ENCODE data around the gene RTRAF.

Gene RTRAF

DNA sequence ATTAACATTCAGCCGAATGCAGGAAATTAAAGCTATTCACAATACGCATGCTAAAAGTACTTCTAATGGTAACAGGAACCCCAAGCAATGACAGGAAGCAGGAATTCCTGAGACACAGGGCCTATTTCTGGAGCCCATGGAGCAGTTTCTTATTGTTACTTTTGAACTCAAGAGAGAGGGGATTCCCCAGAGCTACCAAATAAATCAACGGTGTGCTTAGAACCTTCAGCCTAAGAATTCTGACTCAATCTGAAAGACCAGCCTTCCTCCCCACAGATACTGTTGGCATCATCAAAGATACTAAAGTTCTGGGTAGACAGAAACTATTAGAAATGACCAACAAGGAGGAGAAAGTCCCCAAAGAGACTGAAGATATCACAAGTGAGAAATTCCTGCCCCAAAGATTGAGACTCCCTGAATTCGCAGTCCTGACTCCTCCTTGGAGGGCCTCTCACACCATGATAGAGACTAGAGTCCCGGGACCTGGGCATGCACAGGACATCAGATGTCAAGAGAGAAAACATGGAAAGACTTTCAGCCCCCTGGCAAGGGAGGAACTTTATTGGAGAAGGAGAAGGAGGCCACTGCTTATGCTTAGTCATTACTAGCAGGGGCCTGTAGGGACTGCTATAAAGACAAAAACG is 32.7 kb downstream of the RTRAF start:
- no peak for DNase-seq

DNA sequence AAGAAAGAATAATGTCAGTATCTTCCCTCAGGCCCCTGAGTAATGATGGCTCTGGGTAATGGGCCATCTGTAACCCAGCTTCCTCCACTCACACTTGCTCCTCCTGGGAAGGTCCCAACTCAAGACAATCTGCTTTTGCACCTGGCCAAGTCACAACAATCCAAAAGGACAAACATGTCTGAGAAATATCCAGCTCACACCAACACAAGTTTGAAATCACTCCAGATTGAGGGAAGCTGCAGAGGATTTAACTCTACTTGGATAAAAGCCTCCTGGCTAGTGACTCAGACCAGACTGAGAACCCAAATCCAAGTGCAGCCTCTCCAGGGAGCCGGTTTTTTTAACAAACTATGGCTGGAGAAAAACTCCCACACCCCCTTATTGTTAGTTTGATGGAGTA is 34.2 kb downstream of the RTRAF start:
- DNase-seq: no peak

DNA sequence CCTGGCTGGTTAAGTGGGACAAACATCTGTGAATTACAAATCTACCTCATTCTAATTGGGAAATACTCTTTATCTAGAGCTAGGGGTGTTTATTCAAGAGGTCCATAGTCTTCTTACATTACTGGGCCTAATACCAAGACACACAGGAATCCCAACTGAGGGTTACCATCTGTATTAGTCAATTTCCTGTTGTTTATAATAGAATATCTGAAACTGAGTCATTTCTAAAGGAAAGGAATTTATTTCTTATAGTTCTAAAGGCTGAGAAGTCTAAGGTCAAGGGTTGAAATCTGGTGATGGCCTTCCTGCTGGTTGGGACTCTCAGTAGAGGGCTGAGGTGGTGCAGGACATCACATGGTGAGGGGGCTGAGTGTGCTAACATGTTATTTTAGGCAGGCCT is 36.0 kb downstream of the RTRAF start:
- no peak for DNase-seq

DNA sequence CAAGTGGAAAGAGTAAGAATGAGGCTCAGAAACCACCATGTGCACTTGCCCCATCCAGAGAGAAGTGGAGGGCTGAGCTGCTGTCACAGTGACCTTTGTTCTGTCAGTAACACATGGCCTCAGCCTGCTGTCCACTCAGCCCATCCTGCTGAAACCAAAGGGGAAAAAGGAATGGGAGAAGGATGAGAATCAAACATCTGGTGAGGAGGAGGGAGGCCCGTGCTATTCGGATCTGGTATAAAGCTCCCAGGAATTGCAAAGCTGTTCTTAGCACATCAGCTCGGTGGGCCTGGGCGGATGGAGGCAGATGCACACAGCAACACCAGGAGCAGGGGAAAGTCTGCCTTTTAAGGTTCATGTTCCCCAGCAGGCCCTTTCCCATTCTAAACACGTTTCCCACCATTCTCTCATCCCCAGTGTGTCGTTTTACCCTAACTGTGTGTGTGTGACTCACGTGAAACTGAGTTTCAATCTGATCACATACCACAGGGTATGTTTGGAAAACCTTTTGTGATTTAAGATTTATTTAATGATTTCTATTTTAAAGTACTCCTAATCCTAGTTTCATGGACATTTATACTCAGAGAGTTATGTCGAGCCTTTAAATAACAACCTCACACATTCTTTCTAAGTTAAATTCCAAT is 36.8 kb downstream of the RTRAF start:
- no peak for DNase-seq

DNA sequence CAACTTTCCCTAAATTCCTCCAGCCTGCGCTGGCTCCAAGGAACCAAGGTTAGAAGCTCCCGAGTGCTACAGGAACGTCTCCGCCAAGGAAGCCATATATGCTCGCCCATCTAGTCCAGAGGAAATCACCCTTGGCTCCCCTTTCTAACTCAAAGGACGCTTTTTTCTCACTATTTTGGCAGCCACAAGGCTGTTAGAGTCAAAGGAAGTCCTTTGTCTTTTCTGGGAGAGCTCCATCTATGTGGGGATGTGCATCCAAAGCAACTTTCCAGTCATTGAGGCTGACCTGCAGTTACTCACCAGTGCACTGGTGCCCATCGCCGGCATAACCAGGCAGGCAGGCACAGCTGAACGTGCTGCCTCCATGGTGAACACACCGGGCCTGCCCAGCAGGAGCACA is 37.6 kb downstream of the RTRAF start:
- DNase-seq: no peak

DNA sequence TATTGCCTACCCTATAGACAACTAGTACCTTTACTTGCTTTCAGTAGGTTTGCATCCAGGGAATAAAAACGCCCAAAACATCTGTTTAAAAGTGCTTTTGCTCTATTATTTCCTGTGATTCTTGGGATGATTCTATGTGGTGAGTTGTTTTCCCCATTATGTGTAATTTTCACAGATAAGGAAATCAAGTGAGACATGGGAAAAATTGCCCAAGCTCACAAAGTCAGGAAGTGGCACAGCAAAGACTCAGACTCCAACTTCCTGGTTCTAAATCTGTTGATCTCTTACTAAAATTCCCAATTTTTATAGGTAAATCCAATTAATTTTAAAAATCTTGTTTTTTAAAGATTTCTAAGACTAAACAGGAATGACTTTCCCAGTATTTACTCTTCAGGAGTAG is 40.5 kb downstream of the RTRAF start:
- DNase-seq: no peak

DNA sequence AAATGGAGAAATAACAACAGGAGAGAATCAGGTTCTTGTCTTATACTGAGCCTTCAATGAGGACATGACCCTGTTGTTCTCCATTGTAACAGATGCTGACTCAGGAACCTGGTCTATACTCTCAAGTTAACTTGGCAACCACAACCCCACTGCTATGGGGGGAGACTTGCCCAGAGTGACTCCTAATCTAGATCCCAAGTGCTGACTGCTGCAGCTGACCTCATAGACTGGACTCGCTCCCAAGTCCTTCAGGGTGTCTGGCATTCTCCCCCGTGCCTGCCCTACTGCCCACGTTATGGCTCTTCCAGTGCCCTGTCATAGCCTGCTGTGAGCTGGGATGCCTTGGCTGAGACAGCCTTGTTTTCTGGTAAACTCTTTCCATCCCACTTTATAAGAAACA is 42.4 kb downstream of the RTRAF start:
- DNase-seq: no peak

DNA sequence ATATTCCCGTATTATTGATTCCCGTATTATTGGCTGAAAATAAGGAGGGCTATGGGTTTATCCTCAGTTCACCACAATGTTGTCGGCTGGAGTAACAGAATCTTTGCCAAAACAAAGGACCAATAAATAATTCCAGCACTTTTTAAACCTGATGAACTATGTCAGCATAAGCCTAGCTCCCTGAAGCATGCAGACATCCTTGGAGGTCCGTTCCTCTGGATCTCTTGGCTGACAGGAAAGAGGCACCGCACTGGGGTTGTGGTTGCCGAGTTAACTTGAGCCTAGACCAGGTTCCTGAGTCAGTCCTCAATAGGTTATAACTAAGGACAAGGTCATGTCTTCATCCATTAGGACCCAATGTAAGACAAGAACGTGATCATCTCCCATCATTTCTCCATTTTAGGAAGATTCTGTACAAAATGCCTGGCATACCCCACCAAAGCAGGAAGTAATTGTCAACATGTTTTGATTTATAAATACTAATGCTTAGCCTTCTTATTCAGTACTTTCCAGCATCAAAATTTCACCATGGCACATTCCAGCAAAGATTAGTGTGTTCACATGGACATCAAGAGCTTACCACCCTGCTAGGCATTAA is 43.0 kb downstream of the RTRAF start:
- DNase-seq: no peak

DNA sequence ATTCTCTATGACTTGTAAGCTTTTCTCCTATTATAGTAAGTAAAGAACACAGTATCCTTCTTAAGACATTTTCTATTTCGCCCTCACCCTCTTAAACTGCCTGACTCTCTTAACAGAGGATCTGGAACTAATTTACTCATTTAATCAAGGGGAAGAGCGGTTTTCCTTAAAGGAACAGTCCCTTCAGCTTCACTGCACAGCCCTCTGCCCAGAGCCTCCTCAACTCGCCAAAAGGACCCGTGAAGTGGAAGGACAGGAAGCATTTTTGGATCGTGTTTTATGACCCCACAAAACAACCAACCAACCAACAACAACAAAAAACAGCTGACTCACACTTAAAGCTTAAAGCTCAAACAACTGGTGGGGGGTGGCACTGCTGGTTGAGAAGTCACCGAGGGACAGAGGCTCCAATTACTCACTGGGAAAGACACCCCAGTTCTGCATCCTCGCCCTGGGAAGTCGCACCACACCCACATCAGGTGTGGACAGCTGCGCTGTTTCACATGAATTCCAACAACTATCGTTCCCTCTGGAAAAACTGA is 43.8 kb downstream of the RTRAF start:
- no peak for DNase-seq

DNA sequence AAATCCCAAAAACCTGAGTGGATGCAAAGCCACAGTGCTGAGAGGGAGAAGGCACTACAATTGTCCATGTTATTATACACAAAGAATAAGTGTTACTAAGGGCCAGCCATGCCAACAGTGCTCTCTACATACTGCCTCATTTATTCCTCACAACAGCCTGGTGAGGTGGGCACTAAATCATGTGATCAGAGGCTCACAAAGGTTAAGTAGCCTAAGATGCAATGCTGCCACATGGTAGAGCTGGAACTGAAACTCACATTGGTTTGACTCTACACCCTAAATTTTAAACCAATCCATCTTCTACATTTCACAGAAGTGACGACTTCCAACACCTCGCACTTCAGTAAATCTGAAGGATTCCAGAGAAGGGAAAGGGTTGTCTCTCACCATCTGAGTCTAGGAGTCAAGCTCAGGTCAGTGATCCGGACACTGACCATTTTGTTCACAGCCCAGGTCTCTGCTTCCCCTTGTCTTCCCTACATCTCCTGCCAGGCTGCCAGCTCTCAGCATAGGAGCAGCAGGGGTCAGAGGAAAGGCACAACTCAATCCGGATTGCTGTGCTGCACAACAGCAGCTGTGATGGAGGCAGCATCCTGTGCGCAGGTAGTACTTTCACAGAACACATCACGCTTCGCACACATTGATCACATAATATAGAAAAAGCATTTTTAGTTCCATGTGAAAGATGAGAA is 49.9 kb downstream of the RTRAF start:
- DNase-seq: no peak

DNA sequence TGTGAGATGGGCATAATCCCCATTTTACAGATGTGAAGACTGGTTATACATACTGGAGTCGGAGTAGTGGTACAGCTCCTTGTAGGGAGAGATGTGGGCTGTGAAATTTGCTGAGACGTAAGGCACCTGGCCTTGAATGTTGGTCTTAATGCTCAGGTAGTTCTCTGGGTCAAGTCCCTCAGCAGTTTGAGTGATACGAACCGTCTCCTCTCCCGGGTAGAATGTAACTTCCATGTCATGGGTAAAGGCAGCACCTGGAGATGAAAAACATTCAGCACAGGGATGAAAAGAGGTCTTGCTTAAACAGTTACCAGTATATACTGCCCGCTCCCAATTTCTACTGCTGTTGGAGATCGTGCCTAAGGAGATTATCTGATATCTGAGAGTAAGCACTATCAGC is 51.3 kb downstream of the RTRAF start:
- no peak for DNase-seq

DNA sequence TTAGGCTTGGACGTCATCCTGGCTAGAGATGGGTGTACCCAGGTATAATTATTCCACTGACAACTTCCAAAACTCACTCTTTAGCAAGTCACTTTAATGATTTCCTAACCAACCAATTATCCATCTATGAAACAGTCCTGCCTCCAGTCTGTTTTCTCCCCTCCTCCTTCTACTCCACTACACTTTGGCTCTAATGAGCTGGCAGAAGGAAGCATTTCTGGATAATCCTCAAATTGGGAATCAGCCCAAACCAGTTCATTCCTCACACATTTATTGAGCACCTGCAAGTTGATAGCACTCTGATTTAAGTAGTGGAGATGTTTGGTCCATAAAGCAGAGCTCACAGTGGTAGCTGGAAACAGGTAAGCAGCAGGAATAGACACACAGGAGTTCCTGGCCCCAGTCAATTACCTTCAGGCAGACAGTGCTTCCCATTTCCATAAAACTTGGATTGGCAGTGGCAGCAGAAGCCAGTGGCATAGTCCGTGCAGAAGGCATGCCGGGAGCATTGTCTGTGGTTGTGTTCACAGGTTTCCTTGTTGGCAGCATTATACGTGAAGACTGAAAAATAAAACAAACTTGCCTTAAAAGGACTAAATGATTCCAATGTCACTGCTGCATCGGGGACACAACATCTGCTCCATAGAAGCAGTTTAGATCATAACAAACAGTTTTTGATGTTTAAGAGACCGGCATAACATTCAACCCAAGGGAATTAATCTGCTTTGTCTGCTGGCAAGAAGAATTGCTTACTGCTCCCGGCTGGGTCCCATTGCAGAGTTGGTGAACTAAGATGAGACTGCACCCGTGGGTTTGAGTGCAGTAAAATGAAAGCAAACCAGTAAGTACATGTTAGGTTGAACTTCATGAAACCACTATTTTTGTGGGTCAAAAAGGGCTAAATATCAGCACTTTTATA is 53.3 kb downstream of the RTRAF start:
- DNase-seq: no peak

DNA sequence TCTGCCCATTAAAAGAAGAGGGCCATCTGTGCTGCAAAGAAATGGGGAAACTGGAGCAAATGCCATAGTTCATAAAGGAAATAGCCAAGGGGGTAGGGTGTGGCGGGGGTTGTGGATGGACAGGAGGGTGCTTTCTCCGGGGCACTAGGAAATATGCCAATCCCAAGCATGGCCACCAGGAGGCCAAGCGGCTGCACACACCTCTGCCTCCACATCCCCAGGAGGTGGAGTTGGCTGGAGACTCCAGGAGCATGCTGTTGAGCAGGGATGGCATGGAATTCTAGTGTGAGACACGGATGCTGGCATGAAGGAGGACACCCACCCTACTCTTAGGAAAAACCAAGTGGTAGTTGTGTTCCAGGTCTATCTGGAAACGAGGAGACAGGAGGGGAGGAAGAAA is 54.3 kb downstream of the RTRAF start:
- DNase-seq: no peak

DNA sequence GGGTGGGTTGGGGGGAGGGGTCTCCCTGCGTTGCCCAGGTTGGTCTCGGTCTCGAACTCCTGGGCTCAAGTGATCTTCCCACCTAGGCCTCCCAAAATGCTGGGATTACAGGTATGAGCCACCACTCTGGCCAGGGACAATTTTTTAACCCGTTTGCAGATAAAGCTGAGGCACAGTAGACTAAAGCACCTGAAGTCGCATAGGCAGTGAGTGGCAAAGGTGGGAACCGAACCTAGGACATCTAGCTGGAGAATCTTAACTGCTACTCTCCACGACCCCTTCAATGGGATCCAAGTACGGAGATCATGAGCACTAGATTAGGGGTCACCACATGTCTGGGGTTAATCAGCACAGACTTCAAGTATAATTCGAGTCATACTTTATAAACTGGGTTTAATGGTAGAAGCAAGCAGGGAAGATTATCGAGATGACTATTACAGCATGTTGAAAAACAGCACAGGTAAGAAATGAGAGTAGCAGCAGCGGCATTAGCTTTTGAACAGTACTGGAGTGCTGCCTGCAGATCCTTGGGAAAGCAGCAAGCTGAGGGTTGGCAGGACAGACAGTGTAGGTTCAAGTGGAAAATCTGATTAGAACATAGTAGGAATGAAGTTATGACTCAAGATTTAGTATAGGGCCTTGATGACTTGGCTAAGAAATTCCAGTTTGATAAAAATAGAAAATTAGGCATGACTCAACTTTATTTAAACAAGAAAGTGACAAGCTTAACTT is 55.6 kb downstream of the RTRAF start:
- no peak for DNase-seq

DNA sequence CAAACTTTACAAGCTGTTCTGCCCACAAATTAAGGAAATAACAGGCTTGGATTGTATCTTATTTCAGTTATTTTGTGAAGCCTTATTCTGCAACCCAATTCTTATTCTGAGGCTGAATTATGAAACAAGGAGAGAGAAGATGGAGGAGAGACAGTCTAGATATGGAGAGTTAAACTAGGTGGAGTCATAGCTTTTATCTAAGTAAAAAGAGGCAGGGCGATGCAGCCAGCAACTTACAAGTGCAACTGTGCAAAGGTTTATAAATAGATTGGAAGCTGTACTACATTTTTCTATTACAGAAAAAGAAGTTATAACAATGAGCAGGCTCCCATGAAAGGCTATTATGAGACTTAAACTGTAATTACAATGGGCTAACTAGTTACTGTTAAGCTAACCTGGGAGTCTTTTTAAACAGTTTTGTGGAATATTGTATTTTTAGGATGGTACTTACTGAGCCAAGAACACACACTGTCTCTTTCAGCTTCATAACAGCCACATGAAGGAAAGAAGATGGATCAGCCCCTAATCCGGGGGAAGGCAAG is 57.1 kb downstream of the RTRAF start:
- DNase-seq: no peak

DNA sequence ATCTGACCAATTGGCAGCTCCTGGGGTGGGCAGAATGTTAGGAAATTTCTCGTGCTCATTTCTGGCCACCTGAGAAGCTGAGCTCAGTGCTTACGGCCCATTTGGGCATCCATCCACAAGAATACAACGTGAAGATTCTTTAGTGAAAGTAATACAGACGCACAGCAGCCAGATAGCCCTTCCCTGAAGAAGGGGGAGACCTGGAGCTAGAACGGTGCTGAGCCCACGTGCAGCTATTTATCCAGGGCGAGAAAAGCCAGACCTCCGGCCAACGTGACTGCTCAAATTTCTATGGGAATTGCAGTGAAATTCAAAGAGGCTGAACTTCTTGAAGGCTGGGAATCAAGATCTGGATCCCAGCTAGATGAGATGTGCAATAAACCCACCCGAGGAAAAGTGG is 58.8 kb downstream of the RTRAF start:
- DNase-seq: no peak

DNA sequence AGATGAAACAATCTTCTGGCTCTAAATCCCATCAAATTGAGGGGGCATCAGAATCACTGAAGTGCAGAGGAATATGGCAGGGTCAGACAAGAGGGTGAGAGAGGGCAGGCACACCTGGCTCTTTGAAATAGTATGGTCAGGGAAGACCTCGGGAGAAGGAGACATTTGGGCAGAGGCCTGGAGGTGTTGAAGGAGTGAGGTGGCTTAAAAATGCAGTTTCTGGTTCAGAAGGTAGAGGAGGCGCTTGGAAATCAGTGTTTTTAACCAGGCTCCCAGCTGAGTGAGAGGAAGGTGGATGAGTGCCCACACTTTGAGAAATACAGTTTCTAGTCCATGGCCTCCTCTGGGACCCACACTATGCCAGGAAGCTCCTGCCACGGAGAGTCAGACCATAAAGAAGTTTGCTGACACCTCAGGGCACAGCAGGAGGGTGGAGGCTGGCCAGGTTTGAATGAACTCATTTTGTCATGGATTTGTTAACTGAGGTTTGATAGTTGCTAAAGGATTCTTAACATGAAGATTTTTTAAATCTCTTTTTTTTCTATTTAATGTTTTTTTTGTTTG is 59.4 kb downstream of the RTRAF start:
- no peak for DNase-seq

DNA sequence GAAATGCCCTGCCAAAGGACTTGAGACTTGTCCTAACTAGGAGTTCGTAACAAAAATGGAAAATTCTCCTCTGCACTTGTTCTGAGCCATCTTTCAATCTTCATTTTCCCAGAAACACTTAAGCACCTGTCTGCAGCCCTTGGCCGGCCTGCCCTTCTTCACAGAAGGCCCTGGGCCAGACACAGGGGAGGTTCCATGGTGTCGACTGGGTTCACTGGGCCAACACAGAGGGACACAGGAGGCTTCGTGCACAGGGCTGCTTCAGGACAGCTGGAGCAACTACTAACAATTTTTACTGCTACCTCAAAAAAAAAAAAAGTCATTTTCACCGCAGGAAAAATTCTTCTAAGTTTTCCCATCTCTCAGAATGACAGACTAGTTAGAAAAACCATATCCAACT is 59.9 kb downstream of the RTRAF start:
- DNase-seq: no peak

DNA sequence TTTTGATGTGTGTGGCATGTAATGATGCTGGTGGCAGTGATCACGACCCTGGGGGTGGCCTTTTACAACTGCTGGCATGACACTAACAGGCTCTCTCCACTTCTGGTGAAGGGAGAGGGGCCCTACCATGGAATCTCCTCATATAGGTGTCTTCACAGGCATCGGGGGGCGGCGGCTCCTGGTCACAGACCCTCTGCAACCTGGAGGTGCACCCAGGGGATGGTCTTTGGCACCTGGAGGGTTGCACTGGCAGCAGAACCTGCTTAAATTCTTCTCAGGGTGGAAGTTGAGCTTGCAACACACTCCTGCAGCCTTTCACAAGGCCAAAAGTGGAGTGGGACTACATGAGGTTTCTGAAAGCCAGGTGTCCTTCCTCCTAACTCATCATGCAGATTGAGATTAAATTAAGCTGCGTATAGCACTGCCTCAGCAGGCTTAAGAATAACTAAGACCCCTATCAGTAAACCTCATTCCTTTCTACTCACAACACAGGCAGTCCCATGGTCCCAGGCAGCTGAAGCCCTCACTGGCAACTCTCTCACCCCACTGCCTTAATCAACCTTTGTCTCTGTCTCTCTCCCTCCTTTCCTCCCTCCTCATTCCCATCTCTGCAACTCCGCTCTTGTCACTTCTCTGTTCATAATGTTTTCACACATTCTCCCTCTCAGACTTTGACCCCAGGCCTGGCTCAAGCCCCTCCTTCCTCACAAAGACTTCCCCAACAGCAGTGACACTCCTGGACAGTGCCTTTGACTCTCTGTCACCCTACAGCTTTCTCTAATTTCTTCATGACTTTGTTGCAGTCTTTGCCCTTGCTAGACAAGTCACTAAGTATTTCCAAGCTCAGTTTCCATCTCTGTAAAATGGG is 60.6 kb downstream of the RTRAF start:
- no peak for DNase-seq

DNA sequence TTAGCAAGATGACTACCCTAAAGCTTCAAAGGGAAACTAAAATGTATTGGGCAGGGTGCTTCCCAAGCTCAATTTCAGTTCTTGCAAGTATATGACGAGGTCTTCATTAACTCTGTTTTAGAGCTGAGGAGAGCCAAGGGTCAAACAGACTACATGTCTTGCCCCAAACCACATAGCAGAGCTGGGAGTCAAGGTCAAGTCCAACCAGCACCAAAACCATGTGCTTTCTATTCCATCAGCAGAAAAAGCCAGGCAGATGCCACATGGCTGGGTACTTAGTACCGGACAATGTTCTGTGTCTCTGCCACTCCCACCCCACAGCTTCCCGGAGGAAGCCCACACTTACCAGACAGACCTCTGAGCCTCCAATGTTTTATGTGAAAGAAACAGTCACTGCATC is 61.9 kb downstream of the RTRAF start:
- DNase-seq: no peak
